Stimulated activated CD4-positive, alpha-beta T cell treated with anti-CD3 and anti-CD28 coated beads, Interleukin-4, amount 100 ng/mL, for 4 hours (primary cell): Measurements from ENCODE around the gene PIGQ.
A peak's percentile ranks its signal among the peaks of the same experiment; 100 is the strongest.
"Not testable (repeated sequence)": the region's sequence is repeated elsewhere in the genome, so short reads cannot be mapped to it uniquely, and the experiment has no call there.

Experiments
- DNase-seq, 2 experiments: peaks; one replicate each; pipeline ENCODE4 v3.0.0-alpha.2; 2020

Gene PIGQ

DNA sequence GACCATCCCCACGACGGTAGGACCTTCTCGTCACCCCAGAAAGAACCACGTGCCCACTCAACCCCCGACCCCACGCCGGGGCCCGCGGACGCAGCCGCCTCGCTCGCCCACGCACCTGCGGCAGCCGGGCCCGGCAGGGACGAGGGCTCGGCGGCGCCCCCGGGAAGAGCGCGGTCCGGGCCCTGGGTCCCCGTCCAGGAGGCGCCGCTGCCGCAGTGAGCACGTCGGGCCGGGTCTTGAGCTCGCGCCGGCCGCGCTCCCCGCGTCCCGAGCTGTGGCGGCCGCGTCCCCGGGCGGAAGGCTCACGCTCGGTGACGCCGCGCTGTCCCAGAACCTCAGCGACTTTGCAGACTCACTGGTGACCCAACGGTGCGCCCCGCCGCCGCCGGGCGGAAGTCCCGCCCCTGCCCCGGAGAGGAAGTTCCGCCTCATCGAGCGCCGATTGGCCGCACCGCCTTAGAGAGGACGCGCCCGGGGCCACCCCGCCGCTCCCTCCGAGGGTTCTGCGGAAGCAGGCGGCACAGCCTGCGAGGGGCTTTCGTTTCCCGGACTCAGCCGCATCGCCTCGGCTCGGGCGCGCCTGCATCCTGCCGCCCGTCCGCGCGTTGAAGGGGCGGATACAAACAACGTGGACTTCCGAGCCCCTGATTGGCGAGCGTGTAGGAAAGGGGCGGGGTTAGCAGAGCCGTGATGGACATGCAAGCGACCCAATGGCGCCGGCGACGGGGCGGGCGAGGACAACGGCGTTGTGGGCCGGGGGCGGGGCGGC is 19.3 kb downstream of the PIGQ start:
- peak; percentile 95 to 98 for DNase-seq

DNA sequence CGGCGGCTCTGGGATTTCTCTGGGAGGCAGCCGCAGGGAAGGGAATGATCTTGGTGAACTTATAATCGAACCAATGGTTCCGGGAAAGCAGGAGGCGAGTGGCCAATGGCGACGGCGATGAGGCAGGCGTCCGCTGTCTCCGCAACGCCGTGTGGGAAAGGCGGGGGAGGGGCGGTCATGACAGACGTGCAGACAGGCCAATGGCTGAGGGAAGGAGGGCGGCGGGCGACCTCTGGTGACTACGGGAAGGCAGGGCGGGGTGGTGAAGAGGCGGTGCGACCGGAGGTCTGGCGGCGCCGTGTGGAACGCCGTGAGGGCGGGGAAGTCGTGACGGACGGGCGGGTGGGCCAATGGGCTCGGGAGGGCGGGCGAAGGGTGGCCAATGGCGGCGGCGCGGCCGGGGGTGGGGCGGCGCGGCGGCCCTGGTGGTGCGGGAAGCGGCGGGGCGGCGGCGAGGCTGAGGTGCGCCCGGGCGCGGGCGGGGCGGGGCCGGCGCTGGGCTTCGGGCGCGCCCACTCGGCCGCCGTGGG is 20.0 kb downstream of the PIGQ start, which contains the start of gene RAB40C:
TSS of gene RAB40C (plus strand) at position 409 of the 530 bp plus-strand sequence. CDS start 226 bp downstream, outside the sequence.
- peak; percentile 99 for DNase-seq

DNA sequence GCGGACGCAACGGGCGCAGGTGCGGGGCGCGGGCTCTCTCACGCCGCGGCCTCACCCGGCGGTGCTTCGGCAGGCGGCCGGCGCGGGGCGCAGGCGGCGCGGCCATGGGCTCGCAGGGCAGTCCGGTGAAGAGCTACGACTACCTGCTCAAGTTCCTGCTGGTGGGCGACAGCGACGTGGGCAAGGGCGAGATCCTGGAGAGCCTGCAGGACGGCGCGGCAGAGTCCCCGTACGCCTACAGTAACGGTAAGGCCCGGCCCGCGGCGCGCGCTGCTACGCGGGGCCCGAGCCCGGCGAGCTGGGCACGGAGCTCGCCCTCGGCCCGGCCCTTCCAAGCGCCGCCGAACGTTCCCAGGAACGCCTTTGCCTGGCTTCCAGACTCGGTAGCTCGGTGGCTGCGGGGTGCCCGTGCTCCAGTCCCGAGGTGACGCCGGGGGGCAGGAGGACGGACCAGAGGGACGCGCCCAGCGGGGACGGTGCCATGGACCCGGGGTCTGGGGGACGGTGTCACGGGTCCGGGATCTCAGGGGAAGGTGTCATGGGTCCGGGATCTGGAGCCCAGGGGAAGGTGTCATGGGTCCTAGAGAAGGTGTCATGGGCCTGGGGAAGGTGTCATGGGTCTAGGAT is 20.5 kb downstream of the PIGQ start:
- DNase-seq: no peak

DNA sequence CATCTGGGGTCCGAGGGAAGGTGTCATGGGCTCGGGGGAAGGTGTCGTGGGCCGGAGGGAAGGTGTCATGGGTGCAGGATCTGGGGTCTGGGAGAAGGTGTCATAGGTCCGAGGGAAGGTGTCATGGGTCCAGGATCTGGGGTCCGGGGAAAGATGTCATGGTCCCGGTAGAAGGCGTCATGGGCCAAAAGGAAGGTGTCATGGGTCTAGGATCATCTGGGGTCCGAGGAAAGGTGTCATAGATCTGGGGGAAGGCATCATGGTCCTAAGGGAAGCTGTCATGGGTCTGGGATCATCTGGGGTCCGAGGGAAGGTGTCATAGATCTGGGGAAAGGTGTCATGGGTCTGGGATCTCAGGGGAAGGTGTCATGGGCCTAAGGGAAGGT is 21.0 kb downstream of the PIGQ start:
- no peak for DNase-seq

- DNase-seq: no peak
Observed at GRCh38 chr16:591231-591630, 21.5 kb downstream of the PIGQ start.

GRCh38 chr16:591892-592517 is 22.2 kb downstream of the PIGQ start:
- DNase-seq: no peak

DNA sequence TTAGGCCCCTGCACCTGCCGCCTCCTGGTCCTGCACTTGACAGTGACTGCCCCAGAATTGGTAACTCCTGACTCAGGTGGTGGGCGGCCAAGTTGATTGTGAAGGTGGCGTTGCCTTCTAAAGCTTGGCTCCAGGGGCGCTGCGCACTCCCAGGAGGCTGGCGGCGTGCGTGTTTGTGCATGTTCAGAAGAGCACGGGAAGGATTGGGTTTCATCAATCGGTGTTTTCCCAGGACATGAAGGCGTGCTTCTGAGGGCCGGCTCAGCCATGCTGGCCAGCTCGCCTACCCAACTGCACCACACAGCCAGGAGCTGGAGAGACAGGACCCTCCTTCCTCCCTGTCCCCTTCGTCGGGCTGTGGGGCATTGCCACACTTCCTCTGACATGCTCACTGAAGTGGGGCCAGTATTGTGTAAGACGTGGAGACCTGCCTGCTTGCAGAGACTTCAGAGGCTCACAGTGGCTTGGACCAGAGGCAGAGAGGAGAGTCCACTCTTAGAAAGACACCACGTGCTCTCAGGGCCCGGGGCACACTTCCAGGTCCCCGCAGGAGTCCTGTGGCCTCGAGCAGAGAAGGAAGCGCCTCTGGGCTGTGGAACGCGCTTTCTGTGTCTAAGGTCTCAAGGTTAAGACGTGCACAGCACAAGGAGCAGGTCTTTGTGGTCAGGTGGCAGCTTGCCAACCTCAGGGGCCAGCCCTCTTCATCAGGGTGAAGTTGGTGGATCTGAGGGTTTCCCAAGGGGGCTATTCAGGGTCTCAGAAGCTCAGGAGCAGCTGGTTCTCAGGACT is 22.9 kb downstream of the PIGQ start:
- DNase-seq: no peak

- DNase-seq: no peak
Observed at GRCh38 chr16:593406-593805, 23.6 kb downstream of the PIGQ start.

- DNase-seq: no peak
Observed at GRCh38 chr16:593807-594206, 24.0 kb downstream of the PIGQ start.

DNA sequence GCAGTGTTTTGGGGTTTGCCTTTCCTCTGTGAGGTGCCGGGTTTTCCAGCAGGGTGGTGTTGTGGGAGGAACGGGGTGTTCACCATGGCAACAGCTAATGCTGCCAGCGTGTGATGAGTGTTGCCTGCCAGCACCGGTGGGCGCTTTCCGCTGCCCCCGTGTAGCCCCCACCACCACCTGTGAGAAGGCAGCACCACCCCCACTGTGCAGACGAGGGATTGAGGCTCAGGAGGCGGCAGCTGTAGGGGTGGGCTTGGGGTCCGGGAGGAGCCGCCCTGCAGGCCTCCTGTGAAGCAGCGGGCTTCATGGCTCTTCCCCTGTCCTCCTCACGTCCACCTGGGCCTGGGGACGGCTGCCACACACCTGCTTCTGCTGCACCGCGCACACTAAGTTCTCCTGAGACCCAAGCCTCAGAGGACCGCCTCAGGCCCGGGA is 25.3 kb downstream of the PIGQ start:
- no peak for DNase-seq

DNA sequence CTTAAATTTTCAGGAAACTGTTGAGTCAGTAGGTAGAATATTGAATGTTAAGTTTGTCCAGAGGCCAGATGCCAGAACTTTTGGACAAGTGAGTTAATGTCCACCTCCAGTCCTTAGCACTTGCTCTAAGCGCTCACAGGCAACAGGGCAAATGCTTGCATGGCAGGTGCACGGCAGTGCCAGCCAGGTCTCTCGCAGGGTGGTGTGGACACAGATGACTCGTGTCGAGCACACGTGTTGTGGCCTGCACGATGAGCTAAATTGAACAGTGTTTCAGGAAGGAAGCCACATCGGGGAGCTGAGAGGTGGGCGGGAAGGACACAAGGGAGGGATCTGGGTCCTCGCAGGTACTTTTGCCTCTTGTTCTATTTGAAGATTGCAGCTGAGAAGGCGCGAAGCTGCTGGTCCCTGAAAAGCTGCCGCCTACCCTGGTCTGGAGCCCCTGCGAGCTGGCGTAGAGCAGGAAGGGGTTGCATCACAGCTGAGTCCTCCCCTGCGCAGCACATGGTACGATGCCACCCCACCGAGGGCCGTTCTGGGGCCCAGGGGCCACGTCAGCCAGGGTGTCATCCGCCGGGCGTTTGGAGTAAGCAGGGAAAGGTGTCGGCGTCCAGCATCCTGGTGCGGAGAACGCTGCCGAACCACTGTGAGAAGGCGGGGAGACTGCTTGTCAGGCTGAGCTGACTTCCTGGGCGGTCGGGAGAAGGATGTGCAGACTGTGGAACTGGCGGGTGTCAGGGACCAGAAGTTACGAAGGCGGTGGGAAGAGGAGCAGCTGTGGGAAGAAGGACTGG is 26.4 kb downstream of the PIGQ start:
- no peak for DNase-seq

- DNase-seq: no peak
Observed at GRCh38 chr16:596736-597060, 26.9 kb downstream of the PIGQ start.

DNA sequence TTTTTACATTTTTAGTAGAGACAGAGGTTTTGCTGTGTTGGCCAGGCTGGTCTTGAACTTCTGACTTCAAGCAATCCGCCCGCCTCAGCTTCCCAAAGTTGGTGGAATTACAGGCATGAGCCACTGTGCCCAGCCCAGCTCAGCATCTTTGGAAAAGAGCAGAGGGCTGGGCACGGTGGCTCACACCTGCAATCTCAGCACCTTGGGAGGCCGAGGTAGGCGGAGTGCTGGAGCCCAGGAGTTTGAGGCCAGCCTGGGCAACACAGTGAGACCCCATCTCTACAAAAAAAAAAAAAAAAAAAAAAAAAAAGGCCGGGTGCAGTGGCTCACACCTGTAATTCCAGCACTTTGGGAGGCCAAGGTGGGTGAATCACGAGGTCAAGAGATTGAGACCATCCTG is 27.9 kb downstream of the PIGQ start:
- not testable (repeated sequence) for DNase-seq

- no peak for DNase-seq
Observed at GRCh38 chr16:598823-599739, 29.3 kb downstream of the PIGQ start.

DNA sequence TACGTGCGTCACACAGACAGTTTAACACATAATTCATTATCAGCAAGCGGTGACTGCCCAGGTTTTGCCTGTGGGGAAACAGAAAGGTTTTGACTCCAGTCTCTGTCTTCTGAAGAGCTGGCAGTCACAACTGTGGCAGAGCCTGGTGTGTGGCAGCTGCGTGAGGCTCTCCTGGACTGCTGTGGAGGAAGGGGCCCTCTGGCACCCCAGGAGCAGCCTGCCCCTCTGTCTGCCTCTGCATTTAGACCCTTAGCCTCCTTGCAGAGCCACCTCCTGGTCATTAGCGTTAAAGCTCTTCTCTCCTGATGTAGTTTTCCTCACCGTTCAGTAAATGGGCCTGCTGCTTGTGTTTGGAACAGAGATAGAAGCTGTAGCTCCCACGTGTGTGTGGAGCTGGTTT is 31.0 kb downstream of the PIGQ start:
- no peak for DNase-seq

GRCh38 chr16:603933-604332 is 34.2 kb downstream of the PIGQ start:
- DNase-seq: no peak

- no peak for DNase-seq
Observed at GRCh38 chr16:606656-607307, 37.0 kb downstream of the PIGQ start.

DNA sequence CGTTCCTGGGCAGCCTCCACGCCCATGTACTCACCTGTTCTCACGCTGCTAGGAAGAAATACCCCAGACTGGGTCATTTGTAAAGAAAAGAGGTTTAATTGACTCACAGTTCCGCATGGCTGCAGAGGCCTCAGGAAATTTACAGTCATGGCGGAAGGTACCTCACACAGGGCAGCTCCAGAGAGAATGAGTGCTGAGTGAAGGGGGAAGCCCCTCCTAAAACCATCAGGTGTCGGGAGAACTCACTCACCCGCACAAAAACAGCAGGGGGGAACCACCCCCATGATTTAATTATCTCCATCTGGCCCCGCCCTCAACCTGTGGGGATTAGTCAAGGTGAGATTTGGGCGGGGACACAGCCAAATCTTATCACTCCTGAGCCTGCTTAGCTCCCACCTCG is 38.3 kb downstream of the PIGQ start:
- peak in 1 of 2 experiments; percentile 7 for DNase-seq

- DNase-seq: no peak
Observed at GRCh38 chr16:609316-609715, 39.5 kb downstream of the PIGQ start.

DNA sequence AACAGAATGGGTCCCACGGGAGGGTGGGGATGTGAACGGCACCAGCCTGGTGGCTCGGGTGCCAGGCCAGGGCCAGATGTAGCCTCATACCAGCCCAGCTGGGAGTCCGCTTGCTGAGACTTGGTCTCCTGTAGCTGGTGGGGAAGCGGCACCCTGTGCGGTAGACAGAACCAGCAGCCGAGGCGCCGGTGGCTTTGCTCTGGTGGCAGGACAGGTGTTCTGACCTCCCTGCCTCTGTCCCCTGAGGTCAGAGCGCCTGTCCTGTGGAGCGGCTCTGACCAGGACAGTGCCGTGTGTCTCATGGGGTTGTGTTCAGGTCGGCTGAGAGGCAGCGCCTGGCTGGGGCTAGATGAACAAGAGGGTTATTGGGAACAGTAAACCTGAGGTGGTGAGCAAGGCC is 40.2 kb downstream of the PIGQ start:
- DNase-seq: no peak
